GM15510 (cell line): ENCODE data around the gene SKP1.

ENCODE experiments used
- POLR2A ChIP-seq: IDR thresholded peaks from 3 replicates; pipeline ENCODE4 v1.6.1; 2011; ENCODE audit warnings: borderline replicate concordance; ENCODE audit not compliant: insufficient read length; ENCODE audit errors: extremely low read depth

Gene SKP1

GRCh38 chr5:134114886-134115805 is 61.6 kb downstream of the SKP1 start:
- TF ChIP-seq POLR2A, result peak; percentile 1

- peak; percentile 30 for TF ChIP-seq POLR2A
These were observed 62.6 kb downstream of the SKP1 start, which contains the start of gene TCF7 for GRCh38 chr5:134113902-134114875. TSS of gene TCF7 (plus strand) at chr5:134114681. CDS start at chr5:134114907, 226 bp downstream.

- no peak for TF ChIP-seq POLR2A
These were observed 63.3 kb downstream of the SKP1 start for GRCh38 chr5:134113363-134113889.

- TF ChIP-seq POLR2A, result no peak
These were observed 63.9 kb downstream of the SKP1 start for GRCh38 chr5:134112726-134113362.

GRCh38 chr5:134111741-134112647 is 64.8 kb downstream of the SKP1 start:
- no peak for TF ChIP-seq POLR2A

GRCh38 chr5:134110382-134110781 is 66.4 kb downstream of the SKP1 start:
- TF ChIP-seq POLR2A, result no peak

- no peak for TF ChIP-seq POLR2A
These were observed 69.0 kb downstream of the SKP1 start for GRCh38 chr5:134107779-134108178.

- no peak for TF ChIP-seq POLR2A
These were observed 69.6 kb downstream of the SKP1 start for GRCh38 chr5:134106991-134107701.

GRCh38 chr5:134103998-134104654 is 72.6 kb downstream of the SKP1 start:
- TF ChIP-seq POLR2A, result no peak

GRCh38 chr5:134103397-134103796 is 73.4 kb downstream of the SKP1 start:
- no peak for TF ChIP-seq POLR2A

- TF ChIP-seq POLR2A, result no peak
These were observed 74.9 kb downstream of the SKP1 start for GRCh38 chr5:134101686-134102439.
